MV-4-11 (cell line): Measurements from ENCODE around the gene ARIH1.
A peak's percentile ranks its signal among the peaks of the same experiment; 100 is the strongest.
"Not testable (repeated sequence)": the region's sequence is repeated elsewhere in the genome, so short reads cannot be mapped to it uniquely, and the experiment has no call there.

Source experiments
- DNase-seq: peaks from one replicate; lab custom pipeline; 2025; lab: John Stamatoyannopoulos, UW

ARIH1 gene, protein sequence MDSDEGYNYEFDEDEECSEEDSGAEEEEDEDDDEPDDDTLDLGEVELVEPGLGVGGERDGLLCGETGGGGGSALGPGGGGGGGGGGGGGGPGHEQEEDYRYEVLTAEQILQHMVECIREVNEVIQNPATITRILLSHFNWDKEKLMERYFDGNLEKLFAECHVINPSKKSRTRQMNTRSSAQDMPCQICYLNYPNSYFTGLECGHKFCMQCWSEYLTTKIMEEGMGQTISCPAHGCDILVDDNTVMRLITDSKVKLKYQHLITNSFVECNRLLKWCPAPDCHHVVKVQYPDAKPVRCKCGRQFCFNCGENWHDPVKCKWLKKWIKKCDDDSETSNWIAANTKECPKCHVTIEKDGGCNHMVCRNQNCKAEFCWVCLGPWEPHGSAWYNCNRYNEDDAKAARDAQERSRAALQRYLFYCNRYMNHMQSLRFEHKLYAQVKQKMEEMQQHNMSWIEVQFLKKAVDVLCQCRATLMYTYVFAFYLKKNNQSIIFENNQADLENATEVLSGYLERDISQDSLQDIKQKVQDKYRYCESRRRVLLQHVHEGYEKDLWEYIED

DNA sequence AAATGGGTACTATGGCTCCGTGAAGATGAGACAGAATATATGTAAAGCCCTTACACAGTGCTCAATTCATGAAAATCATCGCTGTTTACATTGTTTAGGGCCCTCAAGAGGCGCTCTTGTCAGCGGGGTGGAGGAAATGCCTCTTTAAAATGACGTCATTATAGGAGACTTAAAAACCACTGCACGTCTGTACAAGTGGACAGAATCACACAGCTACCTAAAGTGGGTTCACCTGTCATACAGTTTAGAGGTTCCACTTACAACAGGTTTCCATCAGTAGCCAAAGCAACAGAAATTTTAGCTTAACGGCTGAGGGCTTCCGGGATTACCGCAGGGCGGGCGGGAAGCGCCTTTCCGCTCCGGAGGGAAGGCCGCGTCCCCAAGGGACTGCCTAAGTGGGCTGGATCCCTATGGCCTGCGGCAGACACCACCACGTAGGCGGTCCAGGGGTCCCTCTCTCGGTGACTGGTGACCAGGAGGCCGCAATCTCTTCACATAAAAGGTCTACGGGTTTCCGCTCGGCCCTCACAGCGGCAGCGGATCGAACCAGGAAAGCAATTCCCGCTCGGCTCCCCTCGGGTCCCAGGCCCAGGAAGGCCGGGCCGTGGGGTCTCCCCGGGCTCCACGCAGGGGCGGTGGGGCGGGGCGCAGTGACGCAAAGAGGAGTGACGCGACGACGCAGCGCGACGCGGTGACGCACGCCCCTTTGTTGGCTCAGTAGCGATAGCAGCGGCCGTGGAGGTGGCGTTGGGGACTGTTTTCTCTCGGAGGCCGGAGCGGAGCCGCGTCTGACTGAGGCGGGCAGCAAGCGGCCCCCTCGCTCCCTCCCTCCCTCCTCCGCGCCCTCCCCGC, at the start of gene ARIH1:
TSS of gene ARIH1 (plus strand) at position 717 of the 852 bp plus-strand sequence. CDS start 310 bp downstream, outside the sequence.
- DNase-seq, result peak; percentile 87

DNA sequence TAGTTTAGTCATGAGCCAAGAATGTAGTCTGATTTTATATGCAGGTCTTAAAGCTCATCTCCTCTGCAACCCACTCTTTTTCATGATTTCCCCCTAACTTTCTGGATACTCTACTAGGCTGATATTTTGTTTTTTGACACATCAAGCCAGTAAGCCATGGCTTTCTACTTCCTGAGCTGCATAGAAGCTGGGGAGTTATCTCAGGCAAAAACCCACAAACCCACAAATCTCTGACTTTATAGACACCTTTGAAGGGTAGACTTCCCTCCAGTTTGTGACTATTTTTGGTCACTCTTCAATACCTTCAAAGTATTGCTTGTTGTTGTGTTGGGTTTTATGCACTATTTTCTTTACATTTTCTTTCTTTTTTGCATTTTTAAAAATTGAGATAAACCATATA, 47.4 kb upstream of the ARIH1 start:
- no peak for DNase-seq

DNA sequence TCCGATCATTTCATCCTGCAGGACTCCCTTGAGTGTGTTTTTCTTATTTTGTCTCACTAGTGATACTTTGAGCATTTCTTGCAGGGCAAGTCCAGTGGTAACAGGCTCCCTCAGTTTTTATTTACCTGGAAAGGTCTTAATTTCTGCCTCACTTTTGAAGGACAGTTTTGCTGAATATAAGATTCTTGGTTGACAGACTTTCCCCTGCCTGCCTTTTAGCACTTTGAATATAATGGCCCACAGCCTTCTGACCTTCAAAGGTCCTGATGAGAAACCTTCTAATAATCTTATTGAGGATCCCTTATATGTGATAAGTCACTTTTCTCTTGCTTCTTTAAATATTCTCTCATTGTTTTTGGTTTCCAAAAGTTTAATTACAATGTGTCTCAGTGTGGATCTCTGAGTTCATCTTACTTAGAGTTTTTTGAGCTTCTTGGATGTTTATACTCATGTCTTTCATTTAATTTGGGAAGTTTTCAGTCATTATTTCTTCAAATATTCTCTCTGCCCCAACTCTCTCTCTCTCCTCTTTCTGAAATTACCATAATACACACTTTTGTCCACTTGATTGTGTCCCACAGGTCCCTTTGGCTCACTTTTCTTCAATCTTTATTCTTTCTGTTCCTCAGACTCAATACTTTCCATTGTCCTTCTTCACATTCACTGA, 36.3 kb upstream of the ARIH1 start:
- DNase-seq, result no peak

DNA sequence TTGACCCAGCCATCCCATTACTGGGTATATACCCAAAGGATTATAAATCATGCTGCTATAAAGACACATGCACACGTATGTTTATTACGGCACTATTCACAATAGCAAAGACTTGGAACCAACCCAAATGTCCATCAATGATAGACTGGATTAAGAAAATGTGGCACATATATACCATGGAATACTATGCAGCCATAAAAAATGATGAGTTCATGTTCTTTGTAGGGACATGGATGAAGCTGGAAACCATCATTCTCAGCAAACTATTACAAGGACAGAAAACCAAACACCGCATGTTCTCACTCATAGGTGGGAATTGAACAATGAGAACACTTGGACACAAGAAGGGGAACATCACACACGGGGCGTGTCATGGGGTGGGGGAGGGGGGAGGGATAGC, 31.3 kb upstream of the ARIH1 start:
- not testable (repeated sequence) for DNase-seq

DNA sequence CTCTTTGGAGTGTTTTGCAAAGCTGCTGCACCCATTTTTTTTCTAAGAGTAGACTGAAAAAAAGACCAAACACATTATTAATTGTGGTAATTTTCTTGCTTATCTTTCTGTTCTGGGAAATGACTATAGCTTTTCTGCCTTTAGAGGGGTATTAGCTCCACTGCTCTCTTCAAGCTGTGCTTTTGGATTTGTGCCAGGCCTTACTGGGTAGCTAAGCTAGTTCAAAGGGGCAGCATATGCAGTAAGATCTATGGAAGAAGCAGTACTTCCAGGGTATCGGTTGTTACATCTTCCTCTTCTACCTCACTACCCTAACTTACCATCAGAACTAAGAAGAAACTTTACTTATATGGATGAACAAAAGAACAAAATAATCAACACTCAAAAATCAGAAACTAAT, 28.7 kb upstream of the ARIH1 start:
- DNase-seq, result no peak

DNA sequence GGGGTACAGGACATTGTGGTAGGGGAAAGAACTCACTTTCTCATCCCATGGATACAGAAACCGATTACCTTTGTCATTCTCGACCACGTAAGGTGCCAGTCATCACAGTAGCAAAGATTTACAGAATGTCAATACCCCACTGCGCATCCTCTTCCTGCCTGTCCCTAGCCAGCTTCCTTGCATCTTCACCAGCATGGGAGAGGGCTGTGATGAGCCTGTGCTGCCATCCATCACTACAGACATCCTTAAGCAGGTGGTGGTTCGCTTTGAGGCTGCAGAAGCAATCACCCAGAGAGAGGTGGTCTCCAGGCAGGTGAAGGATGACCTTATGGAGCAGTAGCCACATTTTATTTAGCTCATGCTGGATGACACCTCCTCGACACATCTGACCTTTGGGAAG, 23.3 kb upstream of the ARIH1 start:
- DNase-seq, result no peak

DNA sequence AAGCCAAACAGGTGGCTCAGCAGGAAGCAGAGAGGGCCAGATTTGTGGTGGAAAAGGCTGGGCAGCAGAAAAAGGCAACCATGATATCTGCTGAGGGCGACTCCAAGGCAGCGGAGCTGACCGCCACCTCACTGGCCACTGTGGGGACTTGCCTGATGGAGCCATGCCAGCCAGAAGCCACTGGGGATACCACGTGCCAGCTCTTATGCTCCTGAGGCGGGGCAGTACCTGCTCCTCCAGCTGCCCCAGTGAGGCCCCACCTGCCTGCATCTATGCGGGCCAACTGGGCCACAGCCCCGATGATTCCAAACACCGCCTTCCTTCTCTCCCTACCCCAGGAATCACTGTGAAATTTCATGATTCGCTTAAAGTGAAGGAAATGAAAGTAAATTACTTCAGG, 22.9 kb upstream of the ARIH1 start:
- no peak for DNase-seq

DNA sequence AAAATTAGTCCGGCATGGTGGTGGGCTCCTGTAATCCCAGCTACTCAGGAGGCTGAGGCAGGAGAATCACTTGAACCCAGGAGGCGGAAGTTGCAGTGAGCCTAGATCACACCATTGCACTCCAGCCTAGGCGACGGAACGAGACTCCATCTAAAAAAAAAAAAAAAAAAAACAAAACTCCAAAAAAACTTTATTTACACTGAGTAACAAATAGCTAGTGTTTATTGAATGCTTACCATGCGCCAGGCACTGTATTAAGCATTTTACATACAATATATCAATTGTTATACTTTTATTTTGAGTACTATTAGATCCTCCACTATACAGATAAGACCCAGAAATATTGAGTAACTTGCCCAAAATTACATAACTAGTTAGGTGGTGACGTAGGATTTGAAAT, 17.4 kb upstream of the ARIH1 start:
- DNase-seq, result no peak

DNA sequence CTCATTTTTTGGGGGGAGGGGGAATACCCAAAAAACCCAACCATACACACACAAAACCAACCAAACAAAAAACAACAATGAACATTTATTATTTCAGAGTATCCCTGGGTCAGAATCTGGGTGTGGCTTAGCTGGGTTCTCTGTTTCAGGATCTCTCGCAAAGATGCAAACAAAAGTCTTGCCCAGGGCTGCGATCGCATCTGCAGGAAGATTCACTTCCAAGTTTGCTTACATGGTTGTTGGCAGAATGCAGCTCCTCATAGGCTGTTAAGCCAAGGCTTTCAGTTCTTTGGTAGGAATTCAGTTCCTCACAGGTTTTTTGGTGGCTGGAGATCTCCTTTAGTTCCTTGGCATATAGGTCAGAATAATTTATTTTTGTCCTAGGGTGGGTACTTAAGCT, 13.7 kb upstream of the ARIH1 start:
- DNase-seq, result no peak

DNA sequence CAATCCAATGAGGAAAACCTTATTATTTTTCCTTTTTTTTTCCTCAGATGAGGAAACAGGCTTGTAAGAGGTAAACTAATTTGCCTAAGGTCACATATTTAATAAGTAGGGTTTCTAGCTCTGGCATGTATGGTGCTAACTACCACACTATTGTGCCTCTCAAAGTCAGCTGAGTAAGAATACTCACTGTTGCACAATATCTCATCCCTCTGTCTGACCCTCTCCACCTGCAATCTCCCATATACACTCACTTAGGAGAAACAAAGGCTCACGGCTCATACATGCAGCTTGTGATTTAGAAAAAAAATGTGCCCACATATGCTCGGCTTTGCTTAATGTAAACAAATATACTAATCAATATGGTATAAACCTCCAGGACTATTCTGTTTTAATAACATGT, 10.4 kb upstream of the ARIH1 start:
- DNase-seq, result peak; percentile 9

DNA sequence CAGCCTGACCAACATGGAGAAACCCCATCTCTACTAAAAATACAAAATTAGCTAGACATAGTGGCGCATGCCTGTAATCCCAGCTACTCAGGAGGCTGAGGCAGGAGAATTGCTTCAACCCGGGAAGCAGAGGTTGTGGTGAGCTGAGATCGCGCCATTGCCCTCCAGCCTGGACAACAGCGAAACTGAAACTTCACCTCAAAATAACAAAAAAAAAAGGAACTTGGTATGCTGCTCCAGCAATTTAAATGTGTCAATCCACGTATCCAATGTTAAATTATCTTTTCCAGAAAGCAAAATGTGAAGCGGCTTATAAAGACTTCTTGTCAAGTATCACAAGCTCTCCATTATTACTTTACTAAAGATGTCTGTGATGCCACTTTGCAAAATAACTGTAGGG, 9.9 kb upstream of the ARIH1 start:
- peak; percentile 62 for DNase-seq

DNA sequence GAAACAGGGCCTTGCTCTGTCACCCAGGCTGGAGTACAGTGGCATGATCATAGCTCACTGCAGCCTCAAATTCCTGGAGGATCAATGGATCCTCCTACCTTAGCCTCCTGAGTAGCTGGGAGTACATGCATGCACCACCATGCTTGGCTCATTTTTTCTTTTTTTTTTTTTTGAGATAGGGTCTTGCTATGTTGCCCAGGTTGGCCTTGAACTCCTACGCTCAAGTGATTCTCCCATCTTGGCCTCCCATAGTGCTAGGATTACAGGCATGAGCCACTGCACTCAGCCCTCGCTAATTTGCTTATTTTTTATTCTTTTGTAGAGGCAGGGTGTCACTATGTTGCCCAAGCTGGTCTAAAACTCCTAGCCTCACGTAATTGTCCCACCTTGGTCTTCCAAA, 6.0 kb upstream of the ARIH1 start:
- DNase-seq, result no peak

DNA sequence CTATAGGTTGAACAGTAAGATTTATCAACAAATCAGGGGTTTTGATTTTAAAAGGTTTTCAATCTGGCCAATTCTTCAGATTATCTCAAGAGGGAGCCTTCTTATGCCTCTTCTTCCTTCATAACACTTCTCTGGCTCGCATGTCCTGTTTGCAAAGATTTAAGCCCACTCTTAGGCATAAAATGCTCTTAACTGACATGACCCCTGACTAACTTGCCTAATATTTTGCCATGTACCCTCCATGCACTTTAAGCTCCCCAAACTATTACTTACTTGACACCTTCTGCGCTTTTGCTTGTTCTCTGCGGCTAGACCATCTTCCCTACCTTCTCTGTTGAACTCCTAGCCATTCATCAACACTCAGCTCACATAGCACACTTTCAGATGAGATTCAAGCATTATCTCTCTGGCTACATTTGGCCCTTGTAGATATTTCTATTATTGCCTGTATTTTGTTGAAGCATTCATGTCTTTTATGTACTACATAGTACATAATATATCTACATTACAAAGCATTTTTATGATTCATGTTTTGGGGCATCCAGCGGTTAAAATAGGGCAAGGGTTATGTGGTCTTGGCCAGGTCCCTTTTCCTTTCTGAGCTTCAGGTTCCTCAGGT, 1.0 kb upstream of the ARIH1 start:
- DNase-seq, result no peak

DNA sequence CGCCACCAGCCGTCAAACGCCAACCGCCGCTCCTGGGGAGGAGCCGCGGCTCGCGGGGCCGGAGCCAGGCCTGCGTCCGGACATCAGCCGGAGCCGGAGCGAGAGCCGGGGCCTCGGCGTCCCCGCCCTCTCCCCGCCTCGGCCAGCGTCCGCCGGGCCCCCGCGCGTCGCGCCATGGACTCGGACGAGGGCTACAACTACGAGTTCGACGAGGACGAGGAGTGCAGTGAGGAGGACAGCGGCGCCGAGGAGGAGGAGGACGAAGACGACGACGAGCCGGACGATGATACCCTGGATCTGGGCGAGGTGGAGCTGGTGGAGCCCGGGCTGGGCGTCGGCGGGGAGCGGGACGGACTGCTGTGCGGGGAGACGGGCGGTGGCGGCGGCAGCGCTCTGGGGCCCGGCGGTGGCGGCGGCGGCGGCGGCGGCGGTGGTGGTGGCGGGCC, 359 bp downstream of the ARIH1 start:
- DNase-seq, result no peak

DNA sequence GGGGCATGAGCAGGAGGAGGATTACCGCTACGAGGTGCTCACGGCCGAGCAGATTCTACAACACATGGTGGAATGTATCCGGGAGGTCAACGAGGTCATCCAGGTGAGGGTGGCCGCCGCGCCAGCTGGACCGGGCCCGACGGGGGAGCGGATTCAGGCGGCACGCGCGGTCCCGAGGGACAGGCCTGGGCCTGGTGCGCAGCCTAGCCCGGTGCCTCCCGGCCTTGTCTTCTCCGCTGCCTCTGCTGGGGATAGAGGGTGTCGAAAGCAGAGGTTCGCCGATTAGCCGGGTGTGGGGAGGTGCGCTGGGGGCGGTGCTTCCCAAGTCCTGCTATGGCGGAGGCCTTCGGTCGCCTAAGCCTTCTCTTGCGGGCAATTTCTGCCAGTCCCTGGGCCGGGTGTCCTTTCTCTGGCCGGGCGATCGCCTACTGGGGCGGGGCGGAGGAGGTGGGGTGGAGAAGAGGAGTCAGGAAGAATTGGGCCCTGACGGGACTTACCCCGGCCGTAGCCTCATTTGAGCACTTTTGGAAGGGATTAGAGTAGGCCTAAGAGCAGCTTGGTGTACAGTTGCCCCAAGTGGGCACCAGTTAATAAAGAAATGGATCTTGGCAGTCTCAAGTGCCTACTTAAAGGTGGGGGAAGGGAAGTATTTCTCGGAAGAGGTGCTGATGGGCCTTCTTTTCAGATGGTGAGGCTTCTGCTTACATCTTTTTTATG, 940 bp downstream of the ARIH1 start:
- DNase-seq, result peak; percentile 70

DNA sequence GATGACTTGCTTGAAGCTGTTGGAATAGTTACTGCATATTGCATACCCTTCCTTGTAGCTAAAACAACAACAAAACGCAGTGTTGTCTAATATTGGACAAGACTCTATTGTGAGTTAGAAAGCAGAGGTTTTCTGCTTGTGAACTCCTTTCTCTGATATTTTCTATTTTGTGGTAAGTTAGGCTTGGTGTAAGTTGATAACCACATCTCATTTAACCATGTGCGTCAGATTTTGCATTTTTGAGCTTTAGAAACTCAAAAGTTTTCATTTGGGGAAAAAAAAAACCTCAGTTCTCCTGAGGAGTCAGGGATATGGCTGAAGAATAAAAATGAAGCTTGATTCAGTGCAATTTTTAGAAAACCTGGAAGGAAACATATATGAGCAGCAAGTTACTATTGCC, 1.5 kb downstream of the ARIH1 start:
- DNase-seq, result no peak

DNA sequence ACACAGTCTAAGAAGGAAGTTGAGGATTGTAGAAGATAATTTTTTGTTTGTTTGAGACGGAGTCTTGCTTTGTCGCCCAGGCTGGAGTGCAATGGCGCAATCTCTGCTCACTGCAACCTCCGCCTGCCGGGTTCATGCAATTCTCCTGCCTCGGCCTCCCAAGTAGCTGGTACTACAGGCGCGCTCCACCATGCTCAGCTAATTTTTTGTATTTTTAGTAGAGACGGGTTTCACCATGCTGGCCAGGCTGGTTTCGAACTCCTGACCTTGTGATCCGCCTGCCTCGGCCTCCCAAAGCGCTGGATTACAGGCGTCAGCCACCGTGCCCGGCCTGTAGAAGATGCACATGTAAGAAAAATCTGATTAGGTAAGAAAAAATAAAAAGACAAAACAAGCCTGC, 2.2 kb downstream of the ARIH1 start:
- peak; percentile 13 for DNase-seq

DNA sequence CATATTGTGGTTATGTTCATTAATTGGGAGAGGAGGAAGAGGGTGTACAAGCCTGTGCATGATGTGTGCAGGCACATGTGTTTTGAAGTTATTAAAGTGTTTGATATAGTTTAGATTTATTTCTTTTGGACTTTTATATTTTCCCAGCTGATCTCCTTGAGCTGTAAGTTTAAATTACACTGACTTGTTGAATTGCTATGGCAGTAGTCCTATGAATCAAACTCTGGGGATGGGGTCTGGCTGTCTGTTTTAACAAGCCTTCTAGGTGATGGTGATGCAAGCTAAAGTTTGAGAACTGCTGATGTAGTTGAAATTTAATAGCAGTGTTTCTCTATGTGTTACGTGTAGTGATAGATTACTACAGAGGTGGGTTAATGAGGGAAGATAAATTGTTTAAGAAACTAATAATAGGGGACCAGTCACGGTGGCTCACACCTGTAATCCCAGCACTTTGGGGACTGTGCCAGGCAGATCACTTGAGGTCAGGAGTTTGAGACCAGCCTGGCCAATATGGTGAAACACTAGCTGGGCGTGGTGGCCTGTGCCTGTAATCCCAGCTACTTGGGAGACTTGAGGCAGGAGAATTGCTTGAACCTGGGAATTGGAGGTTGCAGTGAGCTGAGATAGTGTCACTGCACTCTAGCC, 7.0 kb downstream of the ARIH1 start:
- no peak for DNase-seq

DNA sequence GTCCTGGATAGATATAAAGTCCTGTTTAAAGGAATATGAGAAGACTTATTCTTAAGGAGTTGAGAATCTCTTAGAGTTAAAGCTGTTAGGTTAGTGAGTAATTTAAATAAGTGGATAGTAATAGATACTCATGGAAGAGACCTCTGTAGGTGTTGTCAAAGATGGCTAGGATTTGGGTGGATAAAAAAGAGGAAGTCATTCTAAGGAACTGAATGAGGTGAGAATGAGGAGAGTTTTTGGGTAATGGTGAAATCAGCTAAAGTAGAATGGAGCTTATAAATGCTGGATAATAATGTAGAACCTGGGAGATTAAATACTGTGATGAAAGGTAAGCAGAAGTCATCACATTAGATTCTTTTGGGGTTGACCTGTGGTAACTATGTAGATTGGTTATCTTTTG, 8.1 kb downstream of the ARIH1 start:
- DNase-seq, result peak; percentile 9

DNA sequence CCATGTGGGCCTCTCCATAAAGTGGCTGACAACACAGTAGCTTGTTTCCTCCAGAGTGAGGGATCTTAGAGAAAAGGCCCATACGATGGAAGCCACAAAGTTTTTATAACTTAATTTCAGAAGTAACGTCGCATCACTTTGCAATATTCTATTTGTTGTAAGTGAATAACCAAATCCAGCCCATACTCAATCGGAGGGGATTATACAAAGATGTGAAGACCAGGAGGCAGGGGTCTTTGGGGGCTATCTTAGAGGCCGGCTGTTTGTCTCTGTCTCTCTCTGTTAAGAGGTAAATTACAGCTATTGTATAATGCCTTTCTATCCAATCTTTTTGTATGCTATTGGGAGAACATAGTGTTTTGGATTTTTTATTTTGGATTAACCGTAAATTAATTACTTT, 9.1 kb downstream of the ARIH1 start:
- DNase-seq, result no peak

DNA sequence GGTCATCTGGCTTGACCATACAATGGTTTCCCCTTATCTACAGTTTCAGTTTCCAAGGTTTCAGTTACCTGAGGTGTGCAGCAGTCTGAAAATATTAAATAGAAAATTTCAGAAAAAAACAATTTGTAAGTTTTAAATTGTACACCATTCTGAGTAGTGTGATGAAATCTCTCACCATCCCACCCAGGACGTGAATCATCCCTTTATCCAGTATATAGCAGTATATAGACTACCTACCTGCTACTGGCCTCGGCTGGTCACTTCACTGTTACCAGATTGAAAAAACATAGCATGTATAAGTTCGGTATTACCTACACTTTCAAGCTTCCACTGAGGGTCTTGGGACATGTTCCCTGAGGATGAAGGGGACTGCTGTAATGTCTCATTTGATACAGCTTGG, 12.0 kb downstream of the ARIH1 start:
- no peak for DNase-seq
